Cerebellar cortex (tissue), 1 donor: ENCODE measurements around the gene BST2.

Source experiments
- DNase-seq: peaks from one replicate; pipeline ENCODE4 v3.0.0-alpha.2; 2015; ENCODE audit warnings: low spot score

Gene BST2

DNA sequence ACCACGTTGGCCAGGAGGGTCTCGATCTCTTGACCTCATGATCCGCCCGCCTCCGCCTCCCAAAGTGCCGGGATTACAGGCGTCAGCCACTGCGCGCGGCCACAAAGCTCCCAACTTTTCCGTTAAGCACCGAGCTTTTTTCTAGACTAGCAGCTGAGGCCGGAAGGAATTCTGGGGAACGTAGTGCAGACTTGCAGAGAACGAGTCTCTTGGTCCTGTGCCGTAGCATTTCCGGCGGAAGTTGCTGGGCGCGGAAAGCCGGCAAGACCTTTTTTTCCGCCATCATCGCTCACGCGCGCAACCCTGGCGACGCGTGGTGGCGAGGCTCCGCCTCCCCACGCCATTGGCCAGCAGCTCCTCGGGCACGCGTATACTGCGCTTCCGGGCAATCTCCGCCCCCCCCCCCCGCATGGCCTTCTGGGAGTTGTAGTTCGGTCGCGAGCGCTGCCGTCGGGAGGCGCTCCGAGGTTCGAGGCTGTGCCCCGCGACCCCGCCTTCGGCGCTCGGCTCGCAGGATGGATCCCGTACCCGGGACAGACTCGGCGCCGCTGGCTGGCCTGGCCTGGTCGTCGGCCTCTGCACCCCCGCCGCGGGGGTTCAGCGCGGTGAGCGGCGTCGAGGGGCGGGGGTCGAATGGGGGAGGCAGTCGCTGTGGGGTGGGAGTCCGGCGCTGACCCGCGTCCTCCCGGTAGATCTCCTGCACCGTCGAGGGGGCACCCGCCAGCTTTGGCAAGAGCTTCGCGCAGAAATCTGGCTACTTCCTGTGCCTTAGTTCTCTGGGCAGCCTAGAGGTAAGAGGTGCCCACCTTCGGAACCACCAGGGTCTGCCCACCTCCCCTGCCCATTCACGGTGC is 14.4 kb upstream of the BST2 start, which contains the start of gene MVB12A:
TSS of gene MVB12A (plus strand) at position 427 of the 854 bp plus-strand sequence. CDS start at position 516, 89 bp downstream.
- DNase-seq: peak; percentile 99

DNA sequence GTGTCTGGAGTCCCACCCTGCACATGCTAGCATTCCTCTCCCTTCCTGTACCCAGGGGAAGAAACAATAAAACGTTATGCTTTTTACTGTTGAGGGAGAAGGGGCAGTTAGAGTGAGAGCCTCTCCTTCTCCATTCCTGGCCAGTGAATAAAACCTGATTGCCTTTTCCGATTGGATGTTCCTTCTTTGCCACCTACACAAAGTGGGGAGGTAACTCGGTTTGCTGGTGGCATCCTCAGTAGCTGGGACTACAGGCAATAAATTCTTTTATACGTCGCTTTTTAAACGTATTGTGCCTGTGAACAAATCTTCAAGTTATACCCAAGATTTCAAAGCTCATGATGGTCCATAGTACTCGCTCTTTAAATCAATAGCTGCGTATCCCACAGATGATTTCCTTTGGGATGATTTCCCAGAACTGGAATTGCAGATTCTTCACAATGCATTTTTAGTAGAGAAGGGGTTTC is 13.8 kb upstream of the BST2 start:
- DNase-seq: no peak

DNA sequence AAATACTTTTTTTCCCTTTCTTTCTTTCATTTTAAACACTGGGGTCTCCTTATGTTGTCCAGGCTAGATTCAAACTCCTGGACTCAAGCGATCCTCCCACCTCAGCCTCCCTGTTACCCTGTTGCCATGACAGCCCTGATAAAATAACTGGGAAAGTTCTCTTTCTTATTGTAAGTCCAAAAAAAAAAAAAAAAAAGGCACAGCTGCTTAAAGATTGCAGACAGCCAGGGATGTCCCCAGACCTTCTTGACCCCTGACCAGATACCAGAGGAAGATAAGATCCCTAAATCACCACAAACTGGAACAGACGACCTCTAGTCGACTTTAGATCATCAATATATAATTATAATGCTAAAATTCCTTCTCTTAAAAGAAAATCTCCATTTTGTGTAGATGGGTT is 13.3 kb upstream of the BST2 start:
- DNase-seq: no peak

DNA sequence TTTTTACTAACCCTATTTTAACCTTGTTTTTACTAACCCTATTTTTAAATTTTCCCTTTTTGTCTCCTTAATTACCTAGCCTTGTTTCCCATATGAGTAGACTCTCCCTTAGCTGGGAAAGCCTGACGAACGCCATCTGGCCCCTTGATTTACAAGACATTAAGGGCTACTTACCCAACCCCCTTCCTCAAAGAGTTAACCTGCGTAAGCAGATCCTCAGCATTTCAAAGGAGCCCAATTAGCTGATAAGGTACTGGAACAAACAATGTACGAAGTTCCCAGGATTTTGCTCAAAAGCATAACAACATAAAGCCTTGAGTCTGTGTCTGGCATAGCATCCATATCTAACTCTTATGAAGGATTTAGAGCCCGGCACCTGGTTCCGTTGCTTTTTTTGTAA is 9.7 kb upstream of the BST2 start:
- DNase-seq: no peak

- no peak for DNase-seq
These were observed 8.7 kb upstream of the BST2 start for GRCh38 chr19:17414097-17414496.

DNA sequence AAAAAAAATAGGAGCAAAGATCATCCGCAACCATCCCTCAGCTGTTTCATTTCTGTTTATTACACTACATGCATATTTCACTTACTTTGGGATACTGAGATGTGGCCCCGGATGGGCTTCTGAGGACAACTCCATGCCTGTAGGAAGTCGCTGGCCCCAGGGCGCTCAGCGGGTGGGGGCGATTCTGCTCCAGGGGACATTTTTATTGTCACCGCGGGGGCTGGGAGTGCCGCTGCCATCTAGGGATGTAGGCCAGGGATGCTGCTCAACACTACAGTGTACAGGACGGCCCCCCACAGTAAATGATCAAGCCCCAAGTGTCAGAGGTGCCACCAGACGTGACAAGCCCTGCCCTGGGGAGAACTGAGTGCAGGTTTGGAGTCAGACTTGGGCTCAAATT is 6.4 kb upstream of the BST2 start:
- no peak for DNase-seq

- DNase-seq: no peak
These were observed 4.6 kb upstream of the BST2 start for GRCh38 chr19:17409990-17410389.

DNA sequence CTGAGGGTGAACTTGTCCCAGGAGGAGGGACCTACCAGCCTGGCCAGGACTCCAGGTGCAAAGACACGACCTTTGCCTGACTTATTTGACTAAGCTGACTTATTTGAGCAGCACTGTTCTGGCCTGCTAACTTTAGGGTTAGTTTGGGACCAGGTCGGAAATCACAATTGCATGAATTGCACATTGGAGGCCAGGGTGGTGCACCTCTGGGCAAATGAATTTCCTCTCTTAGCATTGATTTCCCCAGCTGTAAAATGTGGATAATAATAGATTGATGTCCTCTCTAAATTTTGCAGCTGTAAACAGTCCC is 1.4 kb upstream of the BST2 start:
- DNase-seq: no peak

DNA sequence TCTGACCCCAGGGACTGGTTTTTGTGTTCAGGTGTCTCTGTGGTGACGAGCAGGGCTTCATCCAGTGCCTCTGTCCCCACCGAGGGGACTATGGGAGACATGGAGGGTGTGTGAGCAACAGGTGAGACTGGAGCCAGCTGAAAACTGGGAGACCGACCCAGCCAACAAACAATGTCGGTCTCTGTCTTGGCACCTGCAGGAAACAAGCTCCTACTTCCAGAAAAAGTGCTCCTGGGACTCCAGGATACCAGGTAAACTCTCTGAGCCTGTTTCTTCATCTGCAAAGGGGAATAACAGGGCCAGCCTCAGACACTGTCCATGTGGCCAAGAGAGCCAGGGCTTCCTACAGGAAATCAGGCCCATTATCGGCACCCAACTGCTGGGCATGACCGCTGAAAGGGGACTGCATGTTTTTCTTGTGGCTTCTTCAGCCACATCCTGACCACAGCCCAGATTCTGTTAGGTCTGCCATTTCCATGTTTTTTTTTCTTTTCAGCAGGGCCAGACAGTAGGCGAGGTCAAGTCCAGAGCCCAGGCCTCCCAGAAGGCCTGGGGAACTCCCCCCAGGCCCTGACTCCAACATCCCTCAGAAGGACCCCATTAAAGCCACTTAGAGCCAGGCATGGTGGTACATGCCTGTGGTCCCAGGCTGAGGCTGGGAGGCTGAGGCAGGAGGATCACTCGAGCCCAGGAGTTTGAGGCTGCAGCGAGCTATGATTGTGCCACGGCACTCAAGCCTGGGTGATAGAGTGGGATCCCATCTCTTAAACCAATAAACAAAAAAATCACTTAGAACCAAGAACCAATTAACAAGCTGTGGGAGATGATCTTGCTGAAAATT is 836 bp upstream of the BST2 start:
- no peak for DNase-seq

DNA sequence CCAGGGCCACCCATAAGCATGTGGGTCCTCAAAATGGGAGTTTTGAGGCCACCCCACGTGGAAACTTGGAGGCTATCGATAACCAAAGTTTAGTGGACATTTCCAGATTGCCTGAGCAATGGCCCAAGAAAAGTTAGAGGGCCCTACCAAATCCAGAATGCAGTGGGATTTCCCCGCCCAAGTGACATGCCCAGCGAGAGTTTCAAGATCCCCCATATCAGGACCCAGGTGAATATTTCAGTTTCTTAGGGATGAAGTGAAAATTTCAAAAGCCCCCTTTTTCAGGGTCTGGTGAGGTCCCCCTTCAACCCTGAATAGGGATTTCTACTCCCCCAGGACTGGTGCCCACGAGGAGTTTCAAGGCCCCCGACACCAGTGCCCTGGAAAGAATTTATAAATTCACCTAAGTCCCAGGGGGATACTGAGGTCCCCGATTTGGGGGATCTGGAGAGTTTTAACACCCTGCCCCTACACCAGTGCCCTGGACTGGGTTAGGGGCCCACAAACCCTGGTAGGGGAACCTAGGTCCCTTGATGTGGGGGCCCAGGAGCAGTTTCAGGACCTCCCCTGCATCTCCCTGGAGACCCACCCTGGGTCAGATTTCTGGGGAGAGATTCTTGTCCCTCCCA is 695 bp downstream of the BST2 start:
- no peak for DNase-seq

DNA sequence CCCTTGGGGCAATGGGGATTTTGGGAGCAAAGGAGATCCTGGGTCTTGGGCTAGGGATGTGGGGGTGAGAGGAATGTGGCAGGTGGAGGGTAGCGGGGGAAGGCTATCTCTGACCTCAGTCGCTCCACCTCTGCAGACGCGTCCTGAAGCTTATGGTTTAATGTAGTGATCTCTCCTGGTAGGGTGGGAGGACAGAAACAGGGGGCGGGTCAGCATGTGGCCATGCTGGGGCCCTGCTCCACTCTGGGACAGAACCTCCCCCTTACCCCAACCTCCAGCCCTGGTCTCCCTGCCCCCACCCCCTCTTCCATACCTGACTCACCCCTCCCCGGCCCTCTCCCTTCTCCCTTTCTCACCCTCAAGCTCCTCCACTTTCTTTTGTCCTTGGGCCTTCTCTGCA is 1.4 kb downstream of the BST2 start:
- DNase-seq: no peak

GRCh38 chr19:17402982-17403855 is 2.2 kb downstream of the BST2 start:
- DNase-seq: peak; percentile 63

DNA sequence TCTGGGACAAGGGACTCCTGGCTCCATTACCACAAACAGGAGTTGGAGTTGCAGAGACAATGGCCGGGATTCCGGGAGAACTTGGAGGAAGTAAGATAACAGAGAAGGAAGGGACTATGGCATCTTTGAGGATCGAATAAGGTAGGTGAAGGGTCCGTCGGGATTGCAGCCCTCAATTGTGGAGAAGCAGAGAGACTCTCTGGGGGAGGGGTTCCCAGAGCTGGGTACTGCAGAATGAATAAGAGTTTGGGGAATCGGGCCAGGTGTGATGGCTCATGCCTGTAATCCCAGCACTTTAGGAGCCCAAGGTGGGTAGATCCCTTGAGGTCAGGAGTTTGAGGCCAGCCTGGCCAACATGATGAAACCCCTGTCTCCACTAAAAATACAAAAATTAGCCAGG is 3.8 kb downstream of the BST2 start:
- no peak for DNase-seq

DNA sequence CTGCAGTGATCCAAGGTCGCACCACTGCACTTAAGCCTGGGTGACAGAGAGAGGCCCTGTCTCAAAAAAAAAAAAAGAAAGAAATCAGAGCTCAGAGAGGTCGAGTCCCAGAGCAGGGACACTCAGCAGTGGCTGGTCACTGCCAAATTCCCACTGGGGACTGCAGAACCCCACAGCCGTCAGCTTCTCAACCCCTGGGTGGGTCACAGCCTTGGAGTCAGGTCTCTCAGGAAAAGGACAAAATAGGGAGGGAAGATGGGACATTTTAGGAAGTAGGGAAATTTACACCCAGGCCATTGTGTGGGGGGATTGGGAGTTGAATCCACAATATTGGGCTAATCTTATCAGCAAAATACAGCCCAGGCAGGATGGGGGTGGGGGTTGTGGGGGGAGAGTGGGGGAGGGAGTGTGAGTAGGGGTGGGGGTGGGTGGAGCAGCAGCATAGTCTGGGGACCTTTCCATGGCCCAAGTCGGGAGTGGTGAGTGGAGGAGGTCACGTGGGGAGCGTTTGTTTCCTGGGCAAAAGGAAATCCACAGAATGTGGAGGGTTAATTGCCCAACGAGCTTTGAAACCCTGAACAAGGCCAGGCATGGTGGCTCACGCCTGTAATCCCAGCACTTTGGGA is 6.4 kb downstream of the BST2 start:
- DNase-seq: no peak

DNA sequence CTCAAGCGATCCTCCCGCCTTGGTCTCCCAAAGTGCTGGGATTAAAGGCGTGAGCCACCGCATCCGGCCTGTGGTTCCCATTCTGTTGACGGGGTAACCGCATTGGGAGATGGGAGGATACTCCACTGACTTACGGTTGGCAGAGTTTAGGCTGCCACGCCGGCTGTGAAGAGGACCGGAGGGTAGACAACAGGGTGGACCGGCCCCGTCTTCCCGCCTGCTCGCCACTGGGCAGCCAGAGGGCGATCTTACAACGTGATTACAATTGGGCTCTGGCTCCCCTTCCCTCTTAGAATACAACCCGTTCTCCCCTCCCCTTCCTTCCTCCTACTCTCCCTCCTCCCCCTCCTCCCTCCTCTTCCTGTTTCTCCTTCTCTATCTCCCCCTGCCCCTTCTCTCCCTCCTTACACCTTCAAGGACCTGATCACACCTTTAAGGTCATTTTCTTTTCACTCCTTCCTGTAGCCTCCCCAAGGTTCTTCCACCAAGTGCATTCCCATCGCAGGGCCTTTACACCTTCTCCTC is 10.5 kb downstream of the BST2 start:
- DNase-seq: peak; percentile 81

DNA sequence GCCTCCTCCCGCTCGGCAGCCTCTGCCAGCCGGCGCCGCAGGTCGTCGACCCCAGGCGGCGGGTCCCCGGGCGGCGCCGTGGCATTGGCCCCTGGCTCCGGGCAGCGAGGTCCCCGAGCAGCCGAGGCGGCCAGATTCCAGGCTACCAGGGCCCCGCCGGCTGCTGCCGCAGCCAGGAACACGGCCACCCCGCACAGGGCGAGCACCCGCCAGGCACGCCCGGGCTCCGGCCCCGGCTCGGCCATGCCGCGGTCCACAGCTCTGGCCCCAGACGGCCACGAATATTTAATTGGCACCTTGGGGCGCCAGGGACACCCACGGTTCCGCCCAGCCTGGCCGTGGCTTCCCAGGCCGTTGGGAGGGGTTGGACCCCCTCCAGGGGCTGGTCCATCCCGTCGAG is 11.5 kb downstream of the BST2 start, which contains the start of gene CCDC194:
TSS of gene CCDC194 (minus strand) at position 283 of the 400 bp plus-strand sequence. CDS start at position 245, 38 bp downstream.
- DNase-seq: no peak

DNA sequence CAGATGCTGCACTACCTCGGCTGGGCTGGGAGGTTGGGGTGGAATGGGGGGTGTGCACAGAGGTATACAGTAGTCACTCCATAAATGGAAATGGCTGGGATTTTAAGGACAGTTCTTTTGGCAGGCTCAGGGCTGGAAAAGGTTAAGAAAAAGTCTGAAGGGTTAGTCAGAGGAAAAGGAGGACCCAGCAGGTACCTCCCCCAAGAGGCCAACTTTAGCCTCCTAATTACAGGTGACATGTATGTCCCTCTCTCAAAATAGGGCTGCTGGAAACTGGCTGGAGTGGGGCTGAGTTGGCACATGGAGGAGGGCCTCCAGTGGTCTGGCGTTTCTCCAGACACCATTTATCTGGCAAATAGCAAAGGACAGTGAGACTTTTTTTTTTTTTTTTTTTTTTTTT is 12.4 kb downstream of the BST2 start:
- DNase-seq: peak; percentile 44

GRCh38 chr19:17391371-17392151 is 13.9 kb downstream of the BST2 start:
- DNase-seq: peak; percentile 36

- peak; percentile 78 for DNase-seq
These were observed 14.6 kb downstream of the BST2 start for GRCh38 chr19:17390665-17391370.
